ENCODE results near the gene WWOX.
A peak's percentile ranks its signal among the peaks of the same experiment; 100 is the strongest.
"Not testable (repeated sequence)": the region's sequence is repeated elsewhere in the genome, so short reads cannot be mapped to it uniquely, and the experiment has no call there.

Gene WWOX

GRCh38 chr16:78099271-78100111 lies at the start of gene WWOX:
WWOX (plus strand) TSS chr16:78099654.
- TF ChIP-seq, protein P1, sequence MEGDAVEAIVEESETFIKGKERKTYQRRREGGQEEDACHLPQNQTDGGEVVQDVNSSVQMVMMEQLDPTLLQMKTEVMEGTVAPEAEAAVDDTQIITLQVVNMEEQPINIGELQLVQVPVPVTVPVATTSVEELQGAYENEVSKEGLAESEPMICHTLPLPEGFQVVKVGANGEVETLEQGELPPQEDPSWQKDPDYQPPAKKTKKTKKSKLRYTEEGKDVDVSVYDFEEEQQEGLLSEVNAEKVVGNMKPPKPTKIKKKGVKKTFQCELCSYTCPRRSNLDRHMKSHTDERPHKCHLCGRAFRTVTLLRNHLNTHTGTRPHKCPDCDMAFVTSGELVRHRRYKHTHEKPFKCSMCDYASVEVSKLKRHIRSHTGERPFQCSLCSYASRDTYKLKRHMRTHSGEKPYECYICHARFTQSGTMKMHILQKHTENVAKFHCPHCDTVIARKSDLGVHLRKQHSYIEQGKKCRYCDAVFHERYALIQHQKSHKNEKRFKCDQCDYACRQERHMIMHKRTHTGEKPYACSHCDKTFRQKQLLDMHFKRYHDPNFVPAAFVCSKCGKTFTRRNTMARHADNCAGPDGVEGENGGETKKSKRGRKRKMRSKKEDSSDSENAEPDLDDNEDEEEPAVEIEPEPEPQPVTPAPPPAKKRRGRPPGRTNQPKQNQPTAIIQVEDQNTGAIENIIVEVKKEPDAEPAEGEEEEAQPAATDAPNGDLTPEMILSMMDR (IDR thresholded peaks at IDR 0.05; ENCODE audit: insufficient read depth, low read depth, low read length, missing control alignments) = peak; percentile 89
- DNase-seq (ENCODE audit: low read depth) = peak; percentile 99
- H3K4me3 ChIP-seq (ENCODE audit: low read depth, low read length) = peak within 1 kb of the TSS; percentile 83

DNA sequence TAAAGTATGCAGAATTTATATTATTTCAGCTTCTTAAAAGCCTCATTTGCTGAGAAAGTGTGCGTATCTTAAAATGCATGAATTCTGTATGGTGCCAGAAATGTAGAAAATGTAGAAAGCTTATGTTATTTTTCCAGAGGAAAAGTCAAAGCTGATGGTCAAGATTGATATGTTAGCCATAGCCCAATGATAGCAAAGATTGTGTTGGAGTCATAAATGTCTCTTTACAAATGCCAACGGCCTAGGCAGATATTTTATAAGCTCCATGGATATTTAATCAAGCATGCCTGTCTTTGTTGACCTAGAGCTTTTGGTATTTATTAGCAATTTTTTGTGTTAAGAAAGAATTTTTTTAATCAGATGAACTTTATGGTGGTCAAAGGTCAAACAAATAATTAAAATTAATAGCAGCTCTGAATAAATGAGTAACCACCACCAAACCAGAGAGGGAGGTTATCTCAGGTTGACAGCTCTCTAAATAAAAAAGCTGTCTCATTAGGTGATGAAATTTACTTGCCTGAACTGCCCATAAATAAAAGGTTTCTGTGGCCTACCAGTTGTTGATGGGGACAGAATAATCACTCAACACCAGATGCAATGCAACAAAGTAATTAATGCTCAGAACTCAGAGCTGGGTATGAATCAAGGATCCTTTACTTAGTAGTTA lies 48.6 kb upstream of the WWOX start:
- no peak for DNase-seq (ENCODE audit: low read depth)
- no peak overlapping the region for H3K4me3 ChIP-seq (ENCODE audit: low read depth, low read length)
- TF ChIP-seq, protein P1 (IDR thresholded peaks at IDR 0.05; ENCODE audit: insufficient read depth, low read depth, low read length, missing control alignments) = no peak

DNA sequence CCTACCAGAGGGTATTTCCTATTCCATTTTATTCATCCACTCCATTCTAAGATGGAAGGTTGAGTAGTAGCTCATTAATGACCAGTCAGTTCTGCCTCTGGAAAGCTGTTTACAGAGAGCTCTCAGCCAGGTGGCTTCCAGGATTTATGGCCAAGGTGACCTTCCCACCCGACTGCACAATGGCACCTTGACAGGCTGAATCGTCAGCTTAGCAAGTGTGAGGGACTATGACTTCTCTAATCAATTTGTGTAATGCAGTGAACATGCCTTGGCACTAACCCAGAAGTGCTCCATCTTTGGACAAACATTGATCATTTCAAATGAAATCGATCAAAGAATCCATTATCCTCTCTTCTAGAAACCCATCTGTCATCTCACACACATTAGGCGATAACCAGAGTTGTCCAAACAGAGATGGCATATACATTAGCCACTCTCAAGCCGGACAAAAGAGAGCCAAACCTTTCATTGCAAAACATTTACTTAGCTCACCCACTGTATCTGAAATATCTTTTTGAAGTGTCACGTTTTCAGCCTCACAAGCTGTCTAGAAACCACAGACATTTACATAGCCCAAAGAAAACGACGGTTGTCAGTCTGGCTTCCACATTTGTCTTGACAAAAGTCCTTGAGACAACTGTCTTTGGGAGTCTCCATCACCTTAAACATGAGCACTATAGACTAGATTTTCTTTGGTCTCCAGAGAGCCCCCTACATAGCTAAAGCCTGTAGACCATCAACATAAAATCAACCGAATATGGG lies 41.5 kb upstream of the WWOX start:
- TF ChIP-seq, protein P1 (IDR thresholded peaks at IDR 0.05; ENCODE audit: insufficient read depth, low read depth, low read length, missing control alignments) = no peak
- no peak for DNase-seq (ENCODE audit: low read depth)
- no peak overlapping the region for H3K4me3 ChIP-seq (ENCODE audit: low read depth, low read length)

- H3K4me3 ChIP-seq (ENCODE audit: low read depth, low read length) = not testable (repeated sequence)
These were observed 39.6 kb upstream of the WWOX start for GRCh38 chr16:78059806-78060205.

GRCh38 chr16:78060295-78060694 lies 39.2 kb upstream of the WWOX start:
- H3K4me3 ChIP-seq (ENCODE audit: low read depth, low read length) = no peak overlapping the region
- TF ChIP-seq, protein P1 (IDR thresholded peaks at IDR 0.05; ENCODE audit: insufficient read depth, low read depth, low read length, missing control alignments) = no peak
- DNase-seq (ENCODE audit: low read depth) = no peak

More at GRCh38 chr16:78059806-78060205, 39.6 kb upstream of the WWOX start:
- DNase-seq (ENCODE audit: low read depth) = not testable (repeated sequence)

DNA sequence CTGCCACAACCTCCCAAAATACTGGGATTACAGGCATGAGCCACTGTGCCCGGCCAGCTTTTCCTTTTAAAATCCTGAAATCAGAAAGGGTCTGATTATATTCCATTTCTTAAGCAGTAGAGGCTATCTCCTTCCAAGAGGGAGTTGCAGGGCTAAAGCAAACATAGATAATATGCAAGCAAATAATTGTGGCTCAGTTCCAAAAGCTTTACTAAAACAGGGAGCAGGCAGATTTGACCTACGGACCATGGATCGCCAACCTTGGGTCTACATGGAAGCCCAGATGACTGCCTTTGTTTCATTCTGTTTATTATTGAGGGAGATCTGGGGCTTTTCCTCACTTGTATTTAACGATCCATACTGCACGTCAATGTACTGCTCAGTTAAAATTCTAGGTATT lies 38.6 kb upstream of the WWOX start:
- TF ChIP-seq, protein P1 (IDR thresholded peaks at IDR 0.05; ENCODE audit: insufficient read depth, low read depth, low read length, missing control alignments) = no peak
- DNase-seq (ENCODE audit: low read depth) = no peak
- no peak overlapping the region for H3K4me3 ChIP-seq (ENCODE audit: low read depth, low read length)

DNA sequence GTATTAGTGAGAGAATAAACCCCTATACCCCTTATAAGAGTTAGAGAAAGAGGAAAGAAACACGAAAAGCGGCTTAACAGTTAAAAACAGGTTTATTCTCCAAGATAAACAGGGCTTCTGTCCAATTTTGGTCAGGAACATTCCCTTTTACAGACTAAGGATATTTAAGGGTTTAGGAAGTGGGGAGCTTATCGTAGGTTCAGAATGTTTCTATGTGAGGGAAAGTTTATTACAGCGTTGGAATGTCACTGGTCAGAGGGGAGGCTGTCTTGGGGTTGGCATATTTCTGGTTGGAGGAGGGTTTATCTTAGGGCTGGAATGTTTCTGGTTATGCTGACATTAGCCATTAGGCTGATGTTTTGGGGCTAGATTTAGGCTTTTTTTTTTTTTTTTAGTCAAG lies 34.1 kb upstream of the WWOX start:
- no peak for DNase-seq (ENCODE audit: low read depth)
- no peak overlapping the region for H3K4me3 ChIP-seq (ENCODE audit: low read depth, low read length)
- TF ChIP-seq, protein P1 (IDR thresholded peaks at IDR 0.05; ENCODE audit: insufficient read depth, low read depth, low read length, missing control alignments) = no peak
